ENCODE data around the gene PCIF1. TPM values are rescaled to one million over a fixed set of nuclear protein-coding genes. Genes with fewer than 3 reads are reported as not detected.
A peak's percentile ranks its signal among the peaks of the same experiment; 100 is the strongest.

The PCIF1 gene
- total and polyA plus RNA-seq, 9 of the 15 experiments (the other 6 are each of a cell fraction or from before 2014, with no cell fraction given) = 5.8 to 29.4 (median 11.3) TPM

DNA sequence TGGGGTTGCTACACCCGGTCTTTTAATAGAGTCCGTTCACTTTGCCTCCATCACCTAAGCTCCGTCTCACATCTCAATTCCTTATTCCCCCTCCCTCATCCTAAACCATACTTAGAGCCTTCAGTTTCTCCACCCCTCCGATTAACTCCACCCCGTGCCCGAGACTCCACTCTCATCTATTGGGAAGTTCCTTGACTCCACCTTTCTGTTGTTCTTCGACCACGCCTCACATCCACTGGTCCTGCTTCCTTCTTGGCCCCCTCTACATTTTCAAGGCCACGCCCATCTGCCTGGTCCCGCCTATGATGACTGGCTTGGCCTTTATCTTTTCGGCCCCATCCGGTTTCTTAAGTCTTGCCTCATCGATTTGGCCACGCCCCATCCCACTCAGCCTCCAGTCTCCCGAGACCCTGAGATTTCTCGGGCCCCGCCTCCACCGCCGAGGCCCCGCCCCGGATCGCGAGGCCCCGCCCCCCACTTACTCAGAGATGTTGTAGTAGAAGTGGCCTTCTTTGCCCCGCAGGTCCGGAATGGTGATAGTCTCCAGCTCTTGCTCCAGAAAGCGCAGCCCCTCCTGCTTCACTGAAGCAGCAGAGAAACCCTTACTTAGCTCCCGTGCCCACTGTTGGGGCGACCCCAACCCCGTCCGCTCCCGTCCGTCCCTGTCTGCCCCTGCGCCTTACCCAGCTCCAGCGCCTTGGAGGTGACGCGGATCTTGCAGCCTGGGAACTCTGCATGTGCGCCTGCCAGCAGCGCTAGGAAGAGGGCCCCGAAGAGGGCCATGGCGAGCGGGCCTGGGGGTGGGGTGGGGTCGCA is 23.6 kb upstream of the PCIF1 start (continued):
- TF ChIP-seq POLR2AphosphoS5 (IDR thresholded peaks at IDR 0.05; ENCODE audit: control insufficient read depth, insufficient read depth, low read depth, low read length) = peak; percentile 68
- no peak for TF ChIP-seq PRPF4 (IDR thresholded peaks at IDR 0.05; ENCODE audit: insufficient read depth, low read depth, low read length, poor library complexity, severe bottlenecking)
- TF ChIP-seq PHF8 (IDR thresholded peaks at IDR 0.05; ENCODE audit: borderline replicate concordance, low read length) = peak; percentile 58; the same call in 1 of the 2 replicates
- TF ChIP-seq ZNF143 (CRISPR knock-in tag; IDR thresholded peaks at IDR 0.05) = no peak
- TF ChIP-seq BMI1 (IDR thresholded peaks at IDR 0.05; ENCODE audit: low read length) = no peak
- TF ChIP-seq FOXK2 (conservative IDR thresholded peaks at IDR 0.05 in 1 of 2, IDR thresholded peaks at IDR 0.05 in 1 of 2; ENCODE audit: low read depth in 2 of 2) = peak; percentile 70 to 72; a peak in 3 of 4 replicates
- TF ChIP-seq, protein P1, sequence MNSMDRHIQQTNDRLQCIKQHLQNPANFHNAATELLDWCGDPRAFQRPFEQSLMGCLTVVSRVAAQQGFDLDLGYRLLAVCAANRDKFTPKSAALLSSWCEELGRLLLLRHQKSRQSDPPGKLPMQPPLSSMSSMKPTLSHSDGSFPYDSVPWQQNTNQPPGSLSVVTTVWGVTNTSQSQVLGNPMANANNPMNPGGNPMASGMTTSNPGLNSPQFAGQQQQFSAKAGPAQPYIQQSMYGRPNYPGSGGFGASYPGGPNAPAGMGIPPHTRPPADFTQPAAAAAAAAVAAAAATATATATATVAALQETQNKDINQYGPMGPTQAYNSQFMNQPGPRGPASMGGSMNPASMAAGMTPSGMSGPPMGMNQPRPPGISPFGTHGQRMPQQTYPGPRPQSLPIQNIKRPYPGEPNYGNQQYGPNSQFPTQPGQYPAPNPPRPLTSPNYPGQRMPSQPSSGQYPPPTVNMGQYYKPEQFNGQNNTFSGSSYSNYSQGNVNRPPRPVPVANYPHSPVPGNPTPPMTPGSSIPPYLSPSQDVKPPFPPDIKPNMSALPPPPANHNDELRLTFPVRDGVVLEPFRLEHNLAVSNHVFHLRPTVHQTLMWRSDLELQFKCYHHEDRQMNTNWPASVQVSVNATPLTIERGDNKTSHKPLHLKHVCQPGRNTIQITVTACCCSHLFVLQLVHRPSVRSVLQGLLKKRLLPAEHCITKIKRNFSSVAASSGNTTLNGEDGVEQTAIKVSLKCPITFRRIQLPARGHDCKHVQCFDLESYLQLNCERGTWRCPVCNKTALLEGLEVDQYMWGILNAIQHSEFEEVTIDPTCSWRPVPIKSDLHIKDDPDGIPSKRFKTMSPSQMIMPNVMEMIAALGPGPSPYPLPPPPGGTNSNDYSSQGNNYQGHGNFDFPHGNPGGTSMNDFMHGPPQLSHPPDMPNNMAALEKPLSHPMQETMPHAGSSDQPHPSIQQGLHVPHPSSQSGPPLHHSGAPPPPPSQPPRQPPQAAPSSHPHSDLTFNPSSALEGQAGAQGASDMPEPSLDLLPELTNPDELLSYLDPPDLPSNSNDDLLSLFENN (IDR thresholded peaks at IDR 0.05; ENCODE audit: low read depth in 2 of 2, low read length in 2 of 2) = no peak
- peak; percentile 87 for TF ChIP-seq POLR2H (tag; IDR thresholded peaks at IDR 0.05; ENCODE audit: low read depth)
- TF ChIP-seq MCM2 (IDR thresholded peaks at IDR 0.05; ENCODE audit: low read depth) = no peak
- TF ChIP-seq, protein P2, sequence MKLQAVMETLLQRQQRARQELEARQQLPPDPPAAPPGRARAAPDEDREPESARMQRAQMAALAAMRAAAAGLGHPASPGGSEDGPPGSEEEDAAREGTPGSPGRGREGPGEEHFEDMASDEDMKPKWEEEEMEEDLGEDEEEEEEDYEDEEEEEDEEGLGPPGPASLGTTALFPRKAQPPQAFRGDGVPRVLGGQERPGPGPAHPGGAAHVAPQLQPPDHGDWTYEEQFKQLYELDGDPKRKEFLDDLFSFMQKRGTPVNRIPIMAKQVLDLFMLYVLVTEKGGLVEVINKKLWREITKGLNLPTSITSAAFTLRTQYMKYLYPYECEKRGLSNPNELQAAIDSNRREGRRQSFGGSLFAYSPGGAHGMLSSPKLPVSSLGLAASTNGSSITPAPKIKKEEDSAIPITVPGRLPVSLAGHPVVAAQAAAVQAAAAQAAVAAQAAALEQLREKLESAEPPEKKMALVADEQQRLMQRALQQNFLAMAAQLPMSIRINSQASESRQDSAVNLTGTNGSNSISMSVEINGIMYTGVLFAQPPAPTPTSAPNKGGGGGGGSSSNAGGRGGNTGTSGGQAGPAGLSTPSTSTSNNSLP (IDR thresholded peaks at IDR 0.05; ENCODE audit: borderline replicate concordance, low read depth, low read length) = 0 out of 2 replicates have a peak, but pooled peaks have one; percentile 43
- peak; percentile 80 for TF ChIP-seq POLR2G (IDR thresholded peaks at IDR 0.05; ENCODE audit: low read depth, low read length)
- no peak for TF ChIP-seq BHLHE40 (IDR thresholded peaks at IDR 0.05; ENCODE audit: low read length)
- TF ChIP-seq TCFL5 (CRISPR knock-in tag; conservative IDR thresholded peaks at IDR 0.05) = no peak
- TF ChIP-seq ZNF551 (CRISPR knock-in tag; IDR thresholded peaks at IDR 0.05) = no peak
- no peak for TF ChIP-seq PHTF2 (CRISPR knock-in tag; IDR thresholded peaks at IDR 0.05)
- TF ChIP-seq ZNF239 (CRISPR knock-in tag; IDR thresholded peaks at IDR 0.05) = no peak
- TF ChIP-seq, protein P3, sequence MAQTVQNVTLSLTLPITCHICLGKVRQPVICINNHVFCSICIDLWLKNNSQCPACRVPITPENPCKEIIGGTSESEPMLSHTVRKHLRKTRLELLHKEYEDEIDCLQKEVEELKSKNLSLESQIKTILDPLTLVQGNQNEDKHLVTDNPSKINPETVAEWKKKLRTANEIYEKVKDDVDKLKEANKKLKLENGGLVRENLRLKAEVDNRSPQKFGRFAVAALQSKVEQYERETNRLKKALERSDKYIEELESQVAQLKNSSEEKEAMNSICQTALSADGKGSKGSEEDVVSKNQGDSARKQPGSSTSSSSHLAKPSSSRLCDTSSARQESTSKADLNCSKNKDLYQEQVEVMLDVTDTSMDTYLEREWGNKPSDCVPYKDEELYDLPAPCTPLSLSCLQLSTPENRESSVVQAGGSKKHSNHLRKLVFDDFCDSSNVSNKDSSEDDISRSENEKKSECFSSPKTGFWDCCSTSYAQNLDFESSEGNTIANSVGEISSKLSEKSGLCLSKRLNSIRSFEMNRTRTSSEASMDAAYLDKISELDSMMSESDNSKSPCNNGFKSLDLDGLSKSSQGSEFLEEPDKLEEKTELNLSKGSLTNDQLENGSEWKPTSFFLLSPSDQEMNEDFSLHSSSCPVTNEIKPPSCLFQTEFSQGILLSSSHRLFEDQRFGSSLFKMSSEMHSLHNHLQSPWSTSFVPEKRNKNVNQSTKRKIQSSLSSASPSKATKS (CRISPR knock-in tag; IDR thresholded peaks at IDR 0.05) = no peak
- TF ChIP-seq TARDBP (IDR thresholded peaks at IDR 0.05) = no peak
- peak; percentile 60 for TF ChIP-seq ZNF316 (IDR thresholded peaks at IDR 0.05)
- TF ChIP-seq, protein P4, sequence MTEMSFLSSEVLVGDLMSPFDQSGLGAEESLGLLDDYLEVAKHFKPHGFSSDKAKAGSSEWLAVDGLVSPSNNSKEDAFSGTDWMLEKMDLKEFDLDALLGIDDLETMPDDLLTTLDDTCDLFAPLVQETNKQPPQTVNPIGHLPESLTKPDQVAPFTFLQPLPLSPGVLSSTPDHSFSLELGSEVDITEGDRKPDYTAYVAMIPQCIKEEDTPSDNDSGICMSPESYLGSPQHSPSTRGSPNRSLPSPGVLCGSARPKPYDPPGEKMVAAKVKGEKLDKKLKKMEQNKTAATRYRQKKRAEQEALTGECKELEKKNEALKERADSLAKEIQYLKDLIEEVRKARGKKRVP (CRISPR knock-in tag; IDR thresholded peaks at IDR 0.05) = peak; percentile 74

Measured in K562 (cell line).